ENCODE measurements around the gene SH3RF3. TPM values are rescaled to one million over a fixed set of nuclear protein-coding genes. Genes with fewer than 3 reads are reported as not detected.

Gene SH3RF3
- total RNA-seq, 4 donors from 2014 or later = 2.4 to 5.5 (median 2.9) TPM

DNA sequence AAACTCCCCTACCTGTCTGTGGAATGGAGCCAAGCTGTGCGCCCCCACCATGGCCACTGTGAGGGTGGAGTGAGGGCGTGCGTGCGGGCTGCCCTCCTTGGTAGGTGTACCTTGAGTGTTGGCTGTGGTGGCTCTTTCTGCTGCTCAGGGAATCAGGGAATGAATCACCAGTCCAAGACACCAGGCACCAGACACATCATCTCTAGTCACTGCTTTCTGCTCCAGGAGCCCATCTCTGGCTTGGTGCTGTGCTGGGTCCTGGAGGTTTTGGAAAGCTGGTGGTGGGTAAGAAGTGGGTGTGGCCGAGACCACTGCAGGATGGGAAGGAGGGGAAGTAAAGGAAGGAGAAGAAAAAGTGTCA, 274.8 kb downstream of the SH3RF3 start:
- Histone ChIP-seq H3K4me3 (no peak overlapping the region), H3K27me3 (no peaks in the 10 kb centered on the region), H3K9me3 (no peaks in the 10 kb centered on the region), H3K4me1 (peaks cover 7 to 46% (median 19%) of the 10 kb centered on the region in 3 donors), H3K36me3 (no peaks in the 10 kb centered on the region), H3K27ac (no peak overlapping the region)
- intact Hi-C loops (cut with DNase I) = no loop called here
- no peak for TF ChIP-seq POLR2A (IDR thresholded peaks at IDR 0.05)
- TF ChIP-seq, protein P1, sequence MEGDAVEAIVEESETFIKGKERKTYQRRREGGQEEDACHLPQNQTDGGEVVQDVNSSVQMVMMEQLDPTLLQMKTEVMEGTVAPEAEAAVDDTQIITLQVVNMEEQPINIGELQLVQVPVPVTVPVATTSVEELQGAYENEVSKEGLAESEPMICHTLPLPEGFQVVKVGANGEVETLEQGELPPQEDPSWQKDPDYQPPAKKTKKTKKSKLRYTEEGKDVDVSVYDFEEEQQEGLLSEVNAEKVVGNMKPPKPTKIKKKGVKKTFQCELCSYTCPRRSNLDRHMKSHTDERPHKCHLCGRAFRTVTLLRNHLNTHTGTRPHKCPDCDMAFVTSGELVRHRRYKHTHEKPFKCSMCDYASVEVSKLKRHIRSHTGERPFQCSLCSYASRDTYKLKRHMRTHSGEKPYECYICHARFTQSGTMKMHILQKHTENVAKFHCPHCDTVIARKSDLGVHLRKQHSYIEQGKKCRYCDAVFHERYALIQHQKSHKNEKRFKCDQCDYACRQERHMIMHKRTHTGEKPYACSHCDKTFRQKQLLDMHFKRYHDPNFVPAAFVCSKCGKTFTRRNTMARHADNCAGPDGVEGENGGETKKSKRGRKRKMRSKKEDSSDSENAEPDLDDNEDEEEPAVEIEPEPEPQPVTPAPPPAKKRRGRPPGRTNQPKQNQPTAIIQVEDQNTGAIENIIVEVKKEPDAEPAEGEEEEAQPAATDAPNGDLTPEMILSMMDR (IDR thresholded peaks at IDR 0.05) = no peak
- 70 to 71% methylated on average over 1 to 2 of the region's 5 CpGs for WGBS, 2 donors
- DNase-seq = no peak

DNA sequence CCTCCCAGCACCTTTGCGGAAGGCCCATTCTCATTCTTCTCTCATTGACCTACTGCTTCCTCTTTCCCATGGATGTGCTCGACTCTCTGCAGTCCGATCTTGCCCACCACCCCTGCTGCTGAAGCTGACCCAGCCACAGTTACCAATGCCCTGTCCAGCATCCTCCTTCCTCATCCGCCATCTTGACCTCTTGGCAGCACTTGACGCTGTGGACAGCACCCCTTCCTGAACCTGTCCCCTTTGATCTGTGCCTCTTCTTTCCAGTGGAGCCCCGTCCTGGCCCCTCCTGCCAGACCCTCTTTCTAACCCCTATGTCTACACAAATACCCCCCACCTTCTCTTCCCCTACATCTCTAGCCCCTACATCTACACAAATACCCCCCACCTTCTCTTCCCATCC, 275.7 kb downstream of the SH3RF3 start:
- Histone ChIP-seq H3K4me1 (peaks cover 7 to 54% (median 19%) of the 10 kb centered on the region in 3 donors), H3K9me3 (no peaks in the 10 kb centered on the region), H3K4me3 (no peak overlapping the region), H3K27ac (no peak overlapping the region), H3K27me3 (no peaks in the 10 kb centered on the region), H3K36me3 (no peaks in the 10 kb centered on the region)
- intact Hi-C loops (cut with DNase I) = no loop called here
- DNase-seq = no peak
- WGBS, 2 donors = 82 to 98% methylated on average over 6 of the region's 6 CpGs
- TF ChIP-seq, protein P1 (IDR thresholded peaks at IDR 0.05) = no peak
- no peak for TF ChIP-seq POLR2A (IDR thresholded peaks at IDR 0.05)

DNA sequence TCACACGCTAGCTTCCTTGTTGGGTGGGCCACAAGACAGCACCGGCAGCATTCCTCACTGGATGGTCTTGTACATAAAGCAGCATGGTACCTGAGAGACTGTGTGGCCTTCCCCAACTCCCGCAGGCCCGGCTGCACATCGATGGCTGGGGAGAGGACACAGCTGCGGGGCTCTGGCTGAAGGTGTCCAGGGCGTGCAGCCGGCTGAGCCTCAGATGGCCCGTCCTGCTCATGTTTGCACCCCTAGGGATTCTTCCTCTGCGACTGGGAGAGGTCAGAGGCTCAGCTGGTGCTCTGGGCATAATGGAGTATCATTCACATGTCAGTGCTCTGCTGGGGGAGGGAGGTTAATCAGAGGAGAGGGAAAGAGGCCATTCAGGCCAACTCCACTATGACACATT, 276.9 kb downstream of the SH3RF3 start:
- no peak for TF ChIP-seq POLR2A (IDR thresholded peaks at IDR 0.05)
- TF ChIP-seq, protein P1 (IDR thresholded peaks at IDR 0.05) = no peak
- H3K27me3 ChIP-seq = no peaks in the 10 kb centered on the region
- no peaks in the 10 kb centered on the region for H3K9me3 ChIP-seq
- 72 to 92% methylated on average over 2 to 4 of the region's 10 CpGs for WGBS, 2 donors
- intact Hi-C loops (cut with DNase I) = no loop called here
- no peaks in the 10 kb centered on the region for H3K36me3 ChIP-seq
- peaks cover 7 to 64% (median 19%) of the 10 kb centered on the region in 3 donors for H3K4me1 ChIP-seq
- no peak overlapping the region for H3K4me3 ChIP-seq
- no peak for DNase-seq
- peak overlapping the region in 3 of 4 donors; percentile 32 to 68 (median 41) for H3K27ac ChIP-seq

DNA sequence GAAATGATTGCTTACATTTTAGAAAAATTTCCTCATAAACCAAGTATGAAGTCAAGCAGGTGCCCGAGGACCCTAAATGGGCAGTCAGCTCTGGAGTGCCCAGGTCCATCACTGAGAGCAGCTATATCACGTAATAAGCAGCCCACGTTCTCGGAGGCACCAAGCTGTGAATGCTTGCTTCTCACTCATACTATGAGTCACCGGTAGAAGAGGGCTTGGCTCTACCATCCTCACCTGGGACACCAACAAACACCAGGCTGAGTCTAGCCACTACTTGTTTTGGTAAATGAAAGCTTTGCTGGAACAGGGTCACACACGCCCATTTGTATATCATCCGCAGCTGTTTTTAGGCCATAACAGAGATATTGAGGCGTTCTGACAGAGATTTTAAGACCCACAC, 277.3 kb downstream of the SH3RF3 start:
- Histone ChIP-seq H3K9me3 (no peaks in the 10 kb centered on the region), H3K27ac (peak overlapping the region in 3 of 4 donors; percentile 51 to 68 (median 60)), H3K36me3 (no peaks in the 10 kb centered on the region), H3K4me1 (peaks cover 7 to 68% (median 19%) of the 10 kb centered on the region in 3 donors), H3K27me3 (no peaks in the 10 kb centered on the region), H3K4me3 (no peak overlapping the region)
- intact Hi-C loops (cut with DNase I) = no loop called here
- WGBS, 2 donors = 44 to 54% methylated on average over 8 of the region's 8 CpGs
- no peak for TF ChIP-seq POLR2A (IDR thresholded peaks at IDR 0.05)
- DNase-seq = no peak

DNA sequence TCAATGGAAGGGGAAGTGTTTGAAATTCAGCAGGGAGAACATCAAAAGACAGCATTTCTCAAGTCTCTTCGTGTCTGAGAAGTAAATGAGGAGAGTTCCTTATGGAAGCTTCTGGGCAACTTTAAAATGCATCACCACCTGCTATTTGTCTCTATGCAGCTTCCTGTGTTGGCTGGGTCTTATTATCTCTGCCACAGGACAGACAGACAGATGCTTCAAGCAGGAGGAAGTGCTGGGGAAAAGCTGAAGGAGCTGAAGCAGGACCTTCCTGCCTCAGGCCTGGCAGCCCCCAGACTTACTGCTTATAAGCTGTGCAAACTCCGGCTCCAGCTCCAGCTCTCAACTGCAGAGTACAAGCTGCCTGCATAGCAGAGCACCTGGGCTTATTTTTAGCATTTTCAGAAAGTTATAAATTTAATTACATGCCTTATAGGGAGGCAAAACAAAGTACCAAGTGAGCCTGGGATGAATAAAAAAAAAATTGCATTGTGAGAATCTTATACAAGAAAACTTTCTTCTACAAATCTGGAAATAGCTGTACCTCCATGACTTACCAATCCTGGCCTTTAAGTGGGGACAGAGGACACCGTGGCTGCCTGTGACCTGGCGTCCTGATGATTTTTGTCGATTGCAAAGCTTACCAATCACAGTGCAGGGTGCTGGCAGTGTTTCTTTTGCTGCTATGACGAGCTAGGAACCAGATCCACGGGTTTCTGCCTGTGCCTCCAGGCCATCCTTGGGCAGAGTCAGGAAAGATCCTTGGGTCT, 278.5 kb downstream of the SH3RF3 start:
- H3K27me3 ChIP-seq = no peaks in the 10 kb centered on the region
- peak overlapping the region in 3 of 4 donors; percentile 51 to 68 (median 60) for H3K27ac ChIP-seq

More for the DNA sequence above, 278.5 kb downstream of the SH3RF3 start:
- Histone ChIP-seq H3K36me3 (no peaks in the 10 kb centered on the region), H3K4me1 (peaks cover 7 to 70% (median 19%) of the 10 kb centered on the region in 3 donors), H3K9me3 (no peaks in the 10 kb centered on the region), H3K4me3 (no peak overlapping the region)
- no peak for TF ChIP-seq POLR2A (IDR thresholded peaks at IDR 0.05)
- TF ChIP-seq, protein P1 (IDR thresholded peaks at IDR 0.05) = no peak
- intact Hi-C loops (cut with DNase I) = no loop called here
- WGBS, 2 donors = 32 to 36% methylated on average over 5 to 7 of the region's 7 CpGs
- no peak for DNase-seq
